Immature natural killer cell (primary cell): ENCODE measurements around the gene RPL6. TPM values are rescaled to one million over a fixed set of nuclear protein-coding genes. Genes with fewer than 3 reads are reported as not detected.
"Not testable (repeated sequence)": the region's sequence is repeated elsewhere in the genome, so short reads cannot be mapped to it uniquely, and the experiment has no call there.

Experiments used
- DNase-seq, 3 donors: peaks; one replicate each; pipeline ENCODE4 v3.0.0; 2022; ENCODE audit warnings: mixed read lengths in 1 of 3
- H3K27ac Mint-ChIP-seq, 6 donors: one replicate each; pipeline ENCODE4 v1.8.0; 2020; ENCODE audit warnings: mixed read lengths in 6 of 6, mild to moderate bottlenecking in 5 of 6, inconsistent platforms in 4 of 6, moderate library complexity in 3 of 6
- H3K27me3 Mint-ChIP-seq, 3 donors: one replicate each; pipeline ENCODE4 v1.8.0; 2020 to 2021; ENCODE audit warnings: low read depth in 3 of 3, mild to moderate bottlenecking in 3 of 3, mixed read lengths in 3 of 3, moderate library complexity in 3 of 3, inconsistent platforms in 1 of 3
- H3K36me3 Mint-ChIP-seq, 3 donors: one replicate each; pipeline ENCODE4 v1.8.0; 2020; ENCODE audit warnings: mixed read lengths in 3 of 3, inconsistent platforms in 2 of 3, mild to moderate bottlenecking in 2 of 3
- H3K4me1 Mint-ChIP-seq, 2 donors: one replicate each; pipeline ENCODE4 v1.8.0; 2020; ENCODE audit warnings: inconsistent platforms in 2 of 2, mild to moderate bottlenecking in 2 of 2, mixed read lengths in 2 of 2, moderate library complexity in 1 of 2
- H3K4me3 Mint-ChIP-seq, 5 donors: one replicate each; pipeline ENCODE4 v1.8.0; 2020; ENCODE audit warnings: mild to moderate bottlenecking in 5 of 5, mixed read lengths in 5 of 5, inconsistent platforms in 3 of 5, moderate library complexity in 3 of 5
- H3K9me3 Mint-ChIP-seq, 6 donors: one replicate each; pipeline ENCODE4 v1.8.0; 2020; ENCODE audit warnings: mild to moderate bottlenecking in 6 of 6, mixed read lengths in 6 of 6, inconsistent platforms in 4 of 6, moderate library complexity in 3 of 6
- polyA plus RNA-seq, 3 donors: library from polyadenylated mRNA; unstranded; fragments of 300-500 nt; fragmentation: Illumina TruSeq; gene quantifications; one replicate each; pipeline ENCODE4 v1.2.3, GENCODE V29; 2021

The RPL6 gene
- polyA plus RNA-seq = 100 to 1,000 TPM; 212 to 435 (median 395) TPM

DNA sequence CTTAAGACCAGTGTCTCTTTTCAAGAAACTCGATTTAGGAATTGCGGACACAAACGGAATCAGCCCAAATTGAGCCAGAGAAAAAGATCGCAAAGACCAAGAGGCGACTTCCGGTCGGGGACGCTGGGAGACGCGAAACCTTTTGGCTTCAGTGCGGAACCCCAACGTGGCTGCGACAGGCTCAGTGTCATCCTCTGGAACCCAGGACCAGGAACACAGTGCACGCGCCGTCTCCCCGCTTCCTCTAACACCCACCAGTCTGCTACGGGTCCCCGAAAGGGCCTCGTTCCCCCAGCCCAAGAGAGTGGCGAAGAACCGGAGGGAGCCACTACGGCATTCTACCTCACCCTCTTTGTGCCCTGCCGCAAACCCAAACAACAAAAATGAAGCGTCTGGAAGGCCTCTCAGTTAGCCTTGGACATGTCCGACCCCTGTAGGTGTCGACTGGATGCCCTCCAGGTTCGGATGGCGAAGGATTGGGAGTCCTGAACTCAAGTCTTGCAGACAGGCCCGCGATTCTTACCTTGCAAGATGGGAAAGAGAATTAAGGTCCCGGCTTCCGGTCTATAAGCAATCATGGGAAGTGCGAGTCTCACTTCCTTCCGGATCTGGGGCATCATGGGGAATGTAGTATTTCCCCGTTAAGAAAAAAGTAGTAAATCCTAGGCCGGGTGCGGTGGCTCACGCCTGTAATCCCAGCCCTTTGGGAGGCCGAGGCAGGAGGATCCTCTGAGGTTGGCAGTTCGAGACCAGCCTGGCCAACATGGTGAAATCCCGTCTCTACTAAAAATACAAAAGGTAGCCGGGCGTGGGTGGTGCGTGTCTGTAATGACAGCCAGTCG is at the start of gene RPL6:
Gene RPL6 (minus strand): TSS at position 542 of the 842 bp plus-strand sequence. CDS start 949 bp downstream, outside the sequence.
- peak within 1 kb of the TSS; percentile 95 to 99 (median 99) for H3K27ac Mint-ChIP-seq

DNA sequence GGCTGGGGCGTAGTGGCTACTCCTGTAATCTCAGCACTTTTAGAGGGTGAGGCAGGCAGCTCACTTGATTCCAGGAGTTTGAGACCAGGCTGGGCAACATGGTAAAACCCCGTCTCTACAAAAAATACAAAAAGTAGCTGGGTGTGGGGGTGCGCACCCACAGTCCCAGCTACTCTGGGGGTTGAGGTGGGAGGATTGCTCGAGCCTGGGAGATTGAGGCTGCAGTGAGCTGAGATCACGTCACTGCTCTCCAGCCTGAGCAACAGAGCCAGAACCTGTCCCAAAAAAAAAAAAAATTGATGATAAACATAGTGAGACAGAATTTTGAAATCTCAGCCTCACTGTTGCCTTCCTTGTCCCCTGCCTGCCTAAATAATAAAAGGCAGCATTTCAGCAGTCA is 49.3 kb upstream of the RPL6 start:
- H3K27me3 Mint-ChIP-seq = peaks cover 0 to 2% (median 0%) of the 10 kb centered on the region in 3 donors
- H3K4me3 Mint-ChIP-seq = no peak overlapping the region
- no peak for DNase-seq
- no peak overlapping the region for H3K27ac Mint-ChIP-seq
- peaks cover 6 to 7% of the 10 kb centered on the region in 2 donors for H3K4me1 Mint-ChIP-seq
- H3K36me3 Mint-ChIP-seq = peaks cover 38 to 40% (median 39%) of the 10 kb centered on the region in 3 donors
- no peaks in the 10 kb centered on the region for H3K9me3 Mint-ChIP-seq

More for the DNA sequence above, at the start of gene RPL6:
- peak within 1 kb of the TSS; percentile 99 to 100 (median 100) for H3K4me3 Mint-ChIP-seq
- DNase-seq = peak; percentile 77 to 80 (median 77)
- peaks cover 12 to 28% (median 24%) of the 10 kb centered on the region in 3 donors for H3K36me3 Mint-ChIP-seq
- H3K4me1 Mint-ChIP-seq = peaks cover 29 to 36% of the 10 kb centered on the region in 2 donors
- H3K9me3 Mint-ChIP-seq = no peaks in the 10 kb centered on the region
- peaks cover 1 to 9% (median 4%) of the 10 kb centered on the region in 3 donors for H3K27me3 Mint-ChIP-seq

DNA sequence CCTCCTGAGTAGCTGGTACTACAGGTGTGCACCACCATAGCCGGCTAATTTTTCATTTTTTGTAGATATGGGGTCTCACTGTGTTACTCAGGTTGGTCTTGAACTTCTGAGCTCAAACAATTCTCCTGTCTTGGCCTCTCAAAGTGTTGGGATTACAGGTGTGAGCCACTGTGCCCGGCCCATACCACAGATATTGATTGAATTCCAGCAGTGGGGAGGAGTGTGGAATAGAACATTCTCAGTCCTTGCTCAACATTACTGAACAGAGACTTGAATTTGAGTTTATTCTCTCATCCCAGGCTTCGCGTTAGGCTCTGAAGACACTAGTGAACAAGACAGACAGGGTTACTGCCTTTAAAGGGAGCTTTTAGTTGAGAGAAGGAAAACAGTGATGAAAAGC is 48.9 kb upstream of the RPL6 start:
- H3K9me3 Mint-ChIP-seq = no peaks in the 10 kb centered on the region

DNA sequence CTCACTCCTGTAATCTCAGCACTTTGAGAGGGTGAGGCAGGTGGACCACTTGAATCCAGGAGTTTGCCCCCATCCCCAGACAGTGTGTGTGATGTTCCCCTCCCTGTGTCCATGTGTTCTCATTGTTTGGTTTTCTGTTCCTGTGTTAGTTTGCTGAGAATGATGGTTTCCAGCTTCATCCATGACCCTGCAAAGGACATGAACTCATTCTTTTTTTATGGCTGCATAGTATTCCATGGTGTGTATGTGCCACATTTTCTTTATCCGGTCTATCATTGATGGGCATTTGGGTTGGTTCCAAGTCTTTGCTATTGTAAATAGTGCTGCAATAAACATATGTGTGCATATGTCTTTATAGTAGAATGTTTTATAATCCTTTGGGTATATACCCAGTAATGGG is 47.7 kb upstream of the RPL6 start:
- peaks cover 39 to 47% (median 45%) of the 10 kb centered on the region in 3 donors for H3K36me3 Mint-ChIP-seq
- not testable (repeated sequence) for H3K27ac Mint-ChIP-seq, H3K4me1 Mint-ChIP-seq, H3K9me3 Mint-ChIP-seq, H3K27me3 Mint-ChIP-seq, H3K4me3 Mint-ChIP-seq, DNase-seq

More for the DNA sequence above, 48.9 kb upstream of the RPL6 start:
- DNase-seq = no peak
- no peaks in the 10 kb centered on the region for H3K27me3 Mint-ChIP-seq
- peaks cover 2 to 3% of the 10 kb centered on the region in 2 donors for H3K4me1 Mint-ChIP-seq
- no peak overlapping the region for H3K27ac Mint-ChIP-seq
- no peak overlapping the region for H3K4me3 Mint-ChIP-seq
- H3K36me3 Mint-ChIP-seq = peaks cover 39 to 41% (median 40%) of the 10 kb centered on the region in 3 donors

DNA sequence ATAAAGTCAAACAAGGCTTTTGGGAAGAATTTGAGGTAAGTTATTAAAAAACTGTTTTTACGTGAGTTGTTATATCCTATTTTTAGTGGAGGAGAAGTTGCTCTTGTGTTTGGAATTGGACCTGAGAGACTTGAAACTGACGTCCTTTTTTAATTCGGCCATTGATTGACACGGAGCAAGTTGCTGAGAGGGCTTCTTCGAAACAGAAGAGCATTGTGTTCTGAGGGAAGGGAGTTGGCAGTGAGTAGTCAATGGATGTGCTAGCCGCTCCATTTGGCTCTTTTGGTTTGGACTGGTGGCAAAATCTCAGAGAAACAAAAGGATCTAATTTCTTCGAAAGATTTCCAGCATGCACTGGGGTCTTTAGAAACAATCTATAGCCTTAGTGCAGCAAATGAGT is 46.6 kb upstream of the RPL6 start:
- DNase-seq = no peak
- peaks cover 0 to 1% (median 0%) of the 10 kb centered on the region in 3 donors for H3K27me3 Mint-ChIP-seq
- H3K27ac Mint-ChIP-seq = no peak overlapping the region
- no peak overlapping the region for H3K4me3 Mint-ChIP-seq
- H3K9me3 Mint-ChIP-seq = no peaks in the 10 kb centered on the region
- H3K4me1 Mint-ChIP-seq = no peaks in the 10 kb centered on the region
- H3K36me3 Mint-ChIP-seq = peaks cover 37 to 49% (median 45%) of the 10 kb centered on the region in 3 donors

DNA sequence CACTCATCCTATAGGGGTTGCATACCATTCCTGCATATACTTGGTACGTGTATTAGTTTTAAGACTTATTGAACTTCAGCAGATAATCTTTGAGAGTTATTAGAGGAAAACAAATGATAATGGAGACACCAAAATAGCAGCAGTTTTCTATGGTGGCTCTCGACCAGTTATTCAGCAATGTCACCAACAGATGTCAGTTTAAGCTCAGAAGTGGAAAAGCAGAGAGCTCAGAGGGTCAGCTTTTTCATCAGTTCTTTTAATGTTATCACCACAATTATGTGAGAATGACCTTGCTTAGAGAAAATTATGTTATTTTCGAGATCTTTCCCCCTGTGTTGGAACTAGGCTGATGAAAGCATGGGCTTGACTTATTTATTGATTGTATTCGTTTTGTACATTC is 41.3 kb upstream of the RPL6 start:
- H3K27me3 Mint-ChIP-seq = peaks cover 0 to 1% (median 0%) of the 10 kb centered on the region in 3 donors
- no peak overlapping the region for H3K27ac Mint-ChIP-seq
- H3K9me3 Mint-ChIP-seq = no peaks in the 10 kb centered on the region
- peaks cover 7 to 12% of the 10 kb centered on the region in 2 donors for H3K4me1 Mint-ChIP-seq
- peaks cover 12 to 26% (median 21%) of the 10 kb centered on the region in 3 donors for H3K36me3 Mint-ChIP-seq
- no peak overlapping the region for H3K4me3 Mint-ChIP-seq
- no peak for DNase-seq

DNA sequence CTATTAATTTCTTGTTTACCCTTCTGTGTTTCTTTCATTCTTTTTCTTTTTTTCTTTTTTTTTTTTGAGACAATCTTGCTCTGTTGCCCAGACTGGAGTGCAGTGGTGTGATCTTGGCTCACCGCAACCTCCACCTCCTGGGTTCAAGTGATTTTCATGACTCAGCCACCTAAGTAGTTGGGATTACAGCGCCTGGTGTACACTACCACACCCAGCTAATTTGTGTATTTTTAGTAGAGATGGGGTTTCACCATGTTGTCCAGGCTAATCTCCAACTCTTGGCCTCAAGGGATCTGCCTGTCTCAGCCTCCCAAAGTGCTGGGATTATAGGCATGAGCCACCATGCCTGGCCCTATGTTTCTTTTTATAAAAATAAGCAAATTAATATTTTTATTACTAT is 38.8 kb upstream of the RPL6 start:
- H3K4me1 Mint-ChIP-seq = peaks cover 12 to 15% of the 10 kb centered on the region in 2 donors
- H3K27me3 Mint-ChIP-seq, H3K4me3 Mint-ChIP-seq, DNase-seq, H3K9me3 Mint-ChIP-seq: not testable (repeated sequence)
- peak overlapping the region in 1 of 6 donors; percentile 30 for H3K27ac Mint-ChIP-seq
- H3K36me3 Mint-ChIP-seq = peaks cover 3 to 18% (median 10%) of the 10 kb centered on the region in 3 donors

DNA sequence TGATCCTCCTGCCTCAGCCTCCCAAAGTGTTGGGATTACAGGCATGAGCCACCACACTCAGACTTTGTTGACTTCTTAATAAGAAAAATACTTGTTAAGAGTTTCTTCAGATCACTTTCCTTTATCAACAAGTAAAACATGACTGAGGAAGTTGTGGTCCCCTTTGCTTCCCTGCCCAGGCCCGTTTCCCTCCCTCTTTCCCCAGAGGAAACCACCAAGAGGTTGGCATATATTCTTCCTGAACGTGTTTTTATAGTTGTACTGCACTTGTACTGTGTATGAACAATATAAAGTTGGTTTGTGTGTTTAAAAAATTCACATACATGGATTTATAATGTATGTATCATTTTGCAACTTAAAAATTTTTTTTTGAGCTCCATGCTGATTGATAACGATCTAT is 37.7 kb upstream of the RPL6 start:
- Mint-ChIP-seq H3K27me3 (no peaks in the 10 kb centered on the region), H3K27ac (peak overlapping the region; percentile 45 to 89 (median 54)), H3K4me3 (no peak overlapping the region), H3K36me3 (peaks cover 3 to 12% (median 6%) of the 10 kb centered on the region in 3 donors), H3K9me3 (no peaks in the 10 kb centered on the region), H3K4me1 (peaks cover 12 to 15% of the 10 kb centered on the region in 2 donors)
- DNase-seq = no peak

DNA sequence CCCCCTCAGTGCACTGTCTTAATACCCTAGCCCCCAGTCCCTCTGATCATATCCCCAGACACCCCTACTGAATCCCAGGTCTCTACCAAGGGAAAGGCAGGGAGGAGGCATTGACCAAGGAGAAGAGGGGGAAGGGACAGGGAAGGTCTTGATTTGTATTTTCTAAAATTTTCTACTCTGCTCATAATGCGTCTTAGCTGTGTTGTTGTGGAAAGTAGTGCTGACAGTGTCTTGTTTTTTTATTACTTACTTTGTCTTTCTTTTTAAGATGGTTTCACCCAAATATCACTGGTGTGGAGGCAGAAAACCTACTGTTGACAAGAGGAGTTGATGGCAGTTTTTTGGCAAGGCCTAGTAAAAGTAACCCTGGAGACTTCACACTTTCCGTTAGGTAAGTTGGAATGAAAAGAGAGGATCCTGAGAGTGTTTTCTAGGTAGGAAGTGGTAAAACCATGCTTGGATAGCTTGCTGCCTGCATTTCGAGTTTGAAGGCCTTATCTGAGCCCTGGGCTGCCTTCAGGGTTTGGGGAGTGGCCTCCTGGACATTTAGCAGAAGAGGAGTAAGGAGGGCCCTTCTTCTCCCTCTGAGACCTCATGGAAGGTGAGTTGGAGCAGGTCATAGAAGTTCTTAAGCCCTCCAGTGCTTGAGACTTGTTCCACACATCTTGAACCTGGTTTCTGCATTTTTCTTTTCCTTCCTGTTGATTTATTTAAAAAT is 36.8 kb upstream of the RPL6 start:
- H3K27ac Mint-ChIP-seq = peak overlapping the region in 3 of 6 donors; percentile 8 to 34 (median 29)
- H3K4me1 Mint-ChIP-seq = peaks cover 12 to 15% of the 10 kb centered on the region in 2 donors
- H3K9me3 Mint-ChIP-seq = no peaks in the 10 kb centered on the region
- no peak overlapping the region for H3K4me3 Mint-ChIP-seq
- H3K27me3 Mint-ChIP-seq = no peaks in the 10 kb centered on the region
- DNase-seq = no peak
- peaks cover 3 to 8% (median 6%) of the 10 kb centered on the region in 3 donors for H3K36me3 Mint-ChIP-seq

DNA sequence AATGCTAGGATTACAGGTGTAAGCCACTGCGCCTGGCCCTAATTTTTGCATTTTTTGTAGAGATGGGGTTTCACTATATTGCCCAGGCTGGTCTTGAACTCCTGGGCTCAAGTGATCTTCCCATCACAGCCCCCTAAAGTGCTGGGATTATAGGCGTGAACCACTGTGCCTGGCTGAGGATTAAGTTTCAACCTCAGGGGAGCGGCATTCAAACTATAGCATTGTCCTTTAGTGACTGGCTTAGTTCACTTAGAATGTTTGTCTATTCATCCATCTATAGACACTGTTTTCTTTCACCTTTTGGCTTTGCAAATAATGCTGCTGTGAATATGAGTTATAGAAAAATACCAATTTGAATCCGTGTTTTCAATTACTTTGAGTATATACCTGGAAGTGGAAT is 34.5 kb upstream of the RPL6 start:
- H3K4me1 Mint-ChIP-seq = peaks cover 12 to 16% of the 10 kb centered on the region in 2 donors
- DNase-seq = no peak
- H3K27me3 Mint-ChIP-seq = no peaks in the 10 kb centered on the region
- no peak overlapping the region for H3K27ac Mint-ChIP-seq
- H3K4me3 Mint-ChIP-seq = no peak overlapping the region
- peaks cover 0 to 6% (median 0%) of the 10 kb centered on the region in 3 donors for H3K36me3 Mint-ChIP-seq
- no peaks in the 10 kb centered on the region for H3K9me3 Mint-ChIP-seq

DNA sequence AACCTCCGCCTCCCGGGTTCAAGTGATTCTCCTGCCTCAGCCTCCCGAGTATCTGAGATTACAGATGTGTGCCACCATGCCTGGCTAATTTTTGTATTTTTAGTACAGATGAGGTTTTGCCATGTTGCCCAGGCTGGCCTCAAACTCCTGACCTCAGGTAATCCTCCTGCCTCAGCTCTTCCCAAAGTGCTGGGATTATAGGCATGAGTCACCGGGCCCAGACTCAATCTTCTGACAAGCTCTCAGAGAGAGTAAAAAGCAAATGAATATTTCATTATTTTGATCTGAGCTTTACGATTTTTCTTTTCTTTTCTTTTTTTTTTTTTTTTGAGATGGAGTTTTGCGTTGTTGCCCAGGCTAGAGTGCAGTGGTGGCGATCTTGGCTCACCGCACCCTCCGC is 31.2 kb upstream of the RPL6 start:
- H3K4me3 Mint-ChIP-seq, H3K9me3 Mint-ChIP-seq, H3K36me3 Mint-ChIP-seq, H3K27me3 Mint-ChIP-seq, DNase-seq, H3K27ac Mint-ChIP-seq: not testable (repeated sequence)
- peaks cover 13 to 24% of the 10 kb centered on the region in 2 donors for H3K4me1 Mint-ChIP-seq

DNA sequence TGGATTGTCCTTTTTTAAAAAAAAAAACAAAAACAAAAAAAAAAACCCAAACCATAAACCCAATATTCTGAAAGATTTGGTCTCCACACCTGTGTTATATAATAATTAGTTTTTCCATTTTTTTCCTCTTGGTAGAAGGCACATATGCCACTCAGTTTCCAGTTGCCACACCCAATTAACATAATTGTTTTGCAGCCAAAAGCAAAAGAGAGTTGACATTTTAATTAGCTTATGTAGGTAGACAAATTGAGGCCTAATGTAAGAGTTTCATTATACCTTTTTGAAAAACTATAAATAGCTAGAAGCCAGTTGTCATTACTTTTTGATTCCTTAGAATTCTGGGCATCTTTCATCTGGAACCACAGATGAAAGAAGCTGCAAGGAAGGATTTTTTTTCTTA is 30.4 kb upstream of the RPL6 start:
- H3K36me3 Mint-ChIP-seq = no peaks in the 10 kb centered on the region
- DNase-seq = no peak
- no peak overlapping the region for H3K27ac Mint-ChIP-seq
- H3K4me1 Mint-ChIP-seq = peaks cover 14 to 27% of the 10 kb centered on the region in 2 donors
- no peaks in the 10 kb centered on the region for H3K9me3 Mint-ChIP-seq
- no peaks in the 10 kb centered on the region for H3K27me3 Mint-ChIP-seq
- no peak overlapping the region for H3K4me3 Mint-ChIP-seq

DNA sequence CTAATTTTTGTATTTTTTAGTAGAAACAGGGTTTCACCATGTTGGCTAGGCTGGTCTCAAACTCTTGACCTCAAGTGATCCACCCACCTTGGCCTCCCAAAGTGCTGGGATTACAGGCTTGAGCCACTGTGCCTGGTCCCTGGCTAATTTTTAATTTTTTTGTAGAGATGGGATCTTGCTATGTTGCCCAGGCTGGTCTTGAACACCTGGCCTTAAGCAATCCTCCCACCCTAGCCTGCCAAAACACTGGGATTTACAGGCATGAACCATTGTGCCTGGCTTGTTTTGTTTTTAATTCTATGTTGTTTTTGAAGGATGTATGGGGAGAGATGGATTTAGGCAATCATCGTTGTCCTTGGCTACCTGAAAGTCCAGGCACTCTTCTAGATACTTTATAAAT is 29.2 kb upstream of the RPL6 start:
- H3K9me3 Mint-ChIP-seq, H3K36me3 Mint-ChIP-seq, H3K27me3 Mint-ChIP-seq, DNase-seq, H3K27ac Mint-ChIP-seq, H3K4me3 Mint-ChIP-seq: not testable (repeated sequence)
- H3K4me1 Mint-ChIP-seq = peaks cover 14 to 23% of the 10 kb centered on the region in 2 donors

DNA sequence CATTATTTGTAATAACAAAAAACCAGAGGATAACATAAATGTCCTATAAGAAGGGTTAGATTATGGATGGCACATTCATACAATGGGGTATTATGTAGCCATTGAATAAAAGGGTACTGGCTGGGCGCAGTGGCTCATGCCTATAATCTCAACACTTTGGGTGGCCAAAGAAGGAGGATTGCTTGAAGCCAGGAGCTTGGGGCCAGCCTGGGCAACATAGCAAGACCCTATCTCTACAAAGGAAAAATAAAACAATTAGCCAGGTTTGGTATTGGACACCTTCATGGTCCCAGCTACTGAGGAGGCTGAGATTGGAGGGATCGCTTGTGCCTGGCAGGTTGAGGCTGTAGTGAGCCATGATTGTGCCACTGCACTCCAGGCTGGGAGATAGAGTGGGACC is 24.1 kb upstream of the RPL6 start:
- H3K36me3 Mint-ChIP-seq = peaks cover 0 to 3% (median 0%) of the 10 kb centered on the region in 3 donors
- H3K9me3 Mint-ChIP-seq = no peaks in the 10 kb centered on the region
- no peak for DNase-seq
- peaks cover 29 to 42% of the 10 kb centered on the region in 2 donors for H3K4me1 Mint-ChIP-seq
- no peak overlapping the region for H3K27ac Mint-ChIP-seq
- H3K27me3 Mint-ChIP-seq = no peaks in the 10 kb centered on the region
- no peak overlapping the region for H3K4me3 Mint-ChIP-seq
